IMR-90 (cell line): Measurements from ENCODE around the gene KRT74.

Experiments used
- CEBPB ChIP-seq: IDR thresholded peaks from 2 replicates; pipeline ENCODE4 v1.6.1; 2012; ENCODE audit warnings: low read depth, low read length, improper control_type of control experiment
- CTCF ChIP-seq: conservative IDR thresholded peaks from 2 replicates; pipeline ENCODE4 v1.5.1; 2012; ENCODE audit warnings: mild to moderate bottlenecking, low read depth, low read length, improper control_type of control experiment
- MAFK ChIP-seq: IDR thresholded peaks from 2 replicates; pipeline ENCODE4 v1.6.1; 2012; ENCODE audit warnings: low read depth, low read length, improper control_type of control experiment
- MAZ ChIP-seq: IDR thresholded peaks from 2 replicates; pipeline ENCODE4 v1.6.1; 2012; ENCODE audit warnings: low read depth, mild to moderate bottlenecking, low read length, improper control_type of control experiment, moderate library complexity, borderline replicate concordance
- POLR2A ChIP-seq: IDR thresholded peaks from 2 replicates; pipeline ENCODE4 v1.6.1; 2012; ENCODE audit warnings: mild to moderate bottlenecking, low read depth, low read length
- RAD21 ChIP-seq: IDR thresholded peaks from 2 replicates; pipeline ENCODE4 v1.6.1; 2012; ENCODE audit warnings: low read length, improper control_type of control experiment
- USF2 ChIP-seq: fragments of 150-350 bp; IDR thresholded peaks from 2 replicates; pipeline ENCODE4 v1.6.1; 2017; ENCODE audit warnings: mild to moderate bottlenecking, antibody characterized with exemption, low read length, low read depth

GRCh38 chr12:52522346-52523011 lies 51.2 kb downstream of the KRT74 start:
- no peak for TF ChIP-seq CTCF
- no peak for TF ChIP-seq POLR2A
- no peak for TF ChIP-seq CEBPB
- TF ChIP-seq MAZ, result no peak
- no peak for TF ChIP-seq MAFK
- no peak for TF ChIP-seq USF2
- no peak for TF ChIP-seq RAD21
